Measurements from ENCODE around the gene SLC35G2. TPM values are rescaled to one million over a fixed set of nuclear protein-coding genes. Genes with fewer than 3 reads are reported as not detected.
A peak's percentile ranks its signal among the peaks of the same experiment; 100 is the strongest.

The SLC35G2 gene
- total RNA-seq, 1 donor = 8.0 TPM

DNA sequence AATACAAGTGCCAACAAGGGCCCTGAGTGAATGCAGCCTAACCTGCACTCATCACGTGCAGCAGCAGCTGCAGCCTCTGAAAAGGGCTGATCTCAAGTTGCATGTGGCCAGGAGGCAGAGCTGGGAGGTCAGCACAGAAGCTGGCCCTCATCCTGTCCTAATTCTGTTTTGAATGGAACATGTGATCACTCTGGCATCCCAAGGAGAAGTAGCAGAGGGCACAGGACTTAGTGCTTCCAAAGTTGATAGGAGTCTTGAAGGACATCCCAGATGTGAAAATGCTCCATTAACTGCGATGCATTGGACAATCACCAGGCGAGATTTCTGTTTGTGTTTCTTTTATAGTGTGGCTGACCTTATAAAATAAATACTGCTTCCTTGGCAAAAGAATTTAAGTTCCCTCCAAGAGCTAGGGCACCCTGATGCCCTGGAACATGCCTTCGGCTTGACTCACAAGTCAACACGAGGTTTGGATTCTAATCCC, 35.2 kb upstream of the SLC35G2 start:
- Histone ChIP-seq H3K4me1 (ENCODE audit: insufficient read depth, low read length) (peaks cover 20% of the 10 kb centered on the region), H3K27me3 (ENCODE audit: insufficient read depth, low read length) (no peaks in the 10 kb centered on the region), H4K20me1 (ENCODE audit: insufficient read depth, low read length) (no peaks in the 10 kb centered on the region), H3K4me3 (ENCODE audit: insufficient read depth, low read length) (no peak overlapping the region), H3K27ac (ENCODE audit: low read depth, low read length) (no peak overlapping the region), H2AFZ (ENCODE audit: low read length) (peak overlapping the region; percentile 14), H3K79me2 (ENCODE audit: insufficient read depth, low read length) (no peaks in the 10 kb centered on the region), H3K9me3 (ENCODE audit: low read depth, low read length) (no peaks in the 10 kb centered on the region), H3K36me3 (ENCODE audit: insufficient read depth, low read length) (no peaks in the 10 kb centered on the region), H3K4me2 (ENCODE audit: insufficient read depth, low read length) (no peak overlapping the region)
- no peak for DNase-seq (ENCODE audit: insufficient read length, low spot score, missing footprints)
- TF ChIP-seq CTCF (IDR thresholded peaks at IDR 0.05; ENCODE audit: extremely low read depth, low read depth, low read length) = no peak

GRCh38 chr3:136787349-136787748, 31.6 kb upstream of the SLC35G2 start:
- H3K4me2 ChIP-seq (ENCODE audit: insufficient read depth, low read length) = peak overlapping the region; percentile 71
- peaks cover 20% of the 10 kb centered on the region for H3K4me1 ChIP-seq (ENCODE audit: insufficient read depth, low read length)
- TF ChIP-seq CTCF (IDR thresholded peaks at IDR 0.05; ENCODE audit: extremely low read depth, low read depth, low read length) = no peak
- H2AFZ ChIP-seq (ENCODE audit: low read length) = peak overlapping the region; percentile 32
- H3K36me3 ChIP-seq (ENCODE audit: insufficient read depth, low read length) = no peaks in the 10 kb centered on the region
- H3K27me3 ChIP-seq (ENCODE audit: insufficient read depth, low read length) = no peaks in the 10 kb centered on the region
- H3K27ac ChIP-seq (ENCODE audit: low read depth, low read length) = peak overlapping the region; percentile 51
- DNase-seq (ENCODE audit: insufficient read length, low spot score, missing footprints) = peak; percentile 65
- H3K79me2 ChIP-seq (ENCODE audit: insufficient read depth, low read length) = no peaks in the 10 kb centered on the region
- no peaks in the 10 kb centered on the region for H3K9me3 ChIP-seq (ENCODE audit: low read depth, low read length)
- peak overlapping the region; percentile 52 for H3K4me3 ChIP-seq (ENCODE audit: insufficient read depth, low read length)
- no peaks in the 10 kb centered on the region for H4K20me1 ChIP-seq (ENCODE audit: insufficient read depth, low read length)

DNA sequence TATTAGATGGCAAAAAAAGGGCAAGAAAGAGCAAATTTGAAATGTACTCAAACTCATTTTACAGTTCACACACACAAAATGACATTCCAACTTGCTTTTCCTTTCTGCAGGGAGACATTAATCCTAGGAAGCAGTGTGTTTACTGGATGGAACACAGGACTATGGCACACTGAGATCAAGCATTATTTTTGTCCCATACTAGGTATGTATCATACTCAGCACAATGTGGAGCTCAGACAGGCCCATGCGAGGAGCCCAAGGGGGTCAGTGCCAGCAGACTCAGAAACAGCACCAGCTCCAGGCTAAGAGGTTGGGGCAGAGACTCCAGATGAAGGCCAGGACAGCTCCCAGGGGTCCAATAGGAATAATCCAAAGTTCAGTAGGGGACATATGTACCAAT, 30.8 kb upstream of the SLC35G2 start:
- no peaks in the 10 kb centered on the region for H4K20me1 ChIP-seq (ENCODE audit: insufficient read depth, low read length)
- H3K4me2 ChIP-seq (ENCODE audit: insufficient read depth, low read length) = no peak overlapping the region
- no peak for DNase-seq (ENCODE audit: insufficient read length, low spot score, missing footprints)
- no peaks in the 10 kb centered on the region for H3K9me3 ChIP-seq (ENCODE audit: low read depth, low read length)
- TF ChIP-seq CTCF (IDR thresholded peaks at IDR 0.05; ENCODE audit: extremely low read depth, low read depth, low read length) = no peak
- no peak overlapping the region for H3K27ac ChIP-seq (ENCODE audit: low read depth, low read length)
- H3K27me3 ChIP-seq (ENCODE audit: insufficient read depth, low read length) = no peaks in the 10 kb centered on the region
- H3K4me3 ChIP-seq (ENCODE audit: insufficient read depth, low read length) = no peak overlapping the region
- H3K4me1 ChIP-seq (ENCODE audit: insufficient read depth, low read length) = peaks cover 20% of the 10 kb centered on the region
- no peak overlapping the region for H2AFZ ChIP-seq (ENCODE audit: low read length)
- H3K36me3 ChIP-seq (ENCODE audit: insufficient read depth, low read length) = no peaks in the 10 kb centered on the region
- no peaks in the 10 kb centered on the region for H3K79me2 ChIP-seq (ENCODE audit: insufficient read depth, low read length)

DNA sequence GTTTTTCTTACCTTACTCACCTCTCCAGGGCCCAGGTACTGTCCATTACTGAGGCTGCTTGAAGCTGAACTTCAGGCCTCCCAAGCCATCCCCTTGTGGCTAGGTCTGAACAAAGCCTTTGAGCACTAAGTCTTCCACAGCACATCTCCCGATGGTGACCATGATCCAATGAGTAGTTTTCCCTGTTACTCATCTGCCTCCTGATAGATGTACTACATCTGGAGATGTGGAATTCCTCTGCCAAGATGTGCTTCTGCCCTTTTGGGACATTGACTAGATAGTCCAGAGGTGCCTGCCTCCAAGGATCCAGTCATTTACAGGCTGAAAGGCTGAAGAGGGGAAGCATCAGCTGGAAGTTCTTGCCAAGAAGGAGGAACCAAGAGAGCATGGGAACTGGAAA, 28.9 kb upstream of the SLC35G2 start:
- Histone ChIP-seq H3K27me3 (ENCODE audit: insufficient read depth, low read length) (no peaks in the 10 kb centered on the region), H3K4me1 (ENCODE audit: insufficient read depth, low read length) (peaks cover 16% of the 10 kb centered on the region), H3K9me3 (ENCODE audit: low read depth, low read length) (no peaks in the 10 kb centered on the region), H2AFZ (ENCODE audit: low read length) (no peak overlapping the region), H3K4me3 (ENCODE audit: insufficient read depth, low read length) (no peak overlapping the region), H3K27ac (ENCODE audit: low read depth, low read length) (no peak overlapping the region), H3K79me2 (ENCODE audit: insufficient read depth, low read length) (no peaks in the 10 kb centered on the region), H4K20me1 (ENCODE audit: insufficient read depth, low read length) (no peaks in the 10 kb centered on the region), H3K36me3 (ENCODE audit: insufficient read depth, low read length) (no peaks in the 10 kb centered on the region), H3K4me2 (ENCODE audit: insufficient read depth, low read length) (no peak overlapping the region)
- DNase-seq (ENCODE audit: insufficient read length, low spot score, missing footprints) = no peak
- no peak for TF ChIP-seq CTCF (IDR thresholded peaks at IDR 0.05; ENCODE audit: extremely low read depth, low read depth, low read length)
